GM12864 (cell line): Measurements from ENCODE around the gene LAMB2.
A peak's percentile ranks its signal among the peaks of the same experiment; 100 is the strongest.

Source experiments
- DNase-seq: peaks from one replicate; pipeline ENCODE4 v3.0.0-alpha.2; 2011; ENCODE audit warnings: low read depth
- H3K4me3 ChIP-seq: 2 replicates; pipeline ENCODE4 v1.5.1; 2011; ENCODE audit warnings: mild to moderate bottlenecking, low read depth, low read length, control low read depth
- CTCF ChIP-seq: IDR thresholded peaks from 2 replicates; pipeline ENCODE4 v1.5.1; 2011; ENCODE audit warnings: low read depth, mild to moderate bottlenecking, moderate library complexity, low read length, control low read depth, inconsistent platforms; ENCODE audit errors: missing control alignments

Gene LAMB2

GRCh38 chr3:49098429-49098828 lies 34.4 kb downstream of the LAMB2 start:
- H3K4me3 ChIP-seq, result no peak overlapping the region
- TF ChIP-seq CTCF, result no peak
- DNase-seq, result no peak

- peak; percentile 75 for TF ChIP-seq CTCF
- peak; percentile 93 for DNase-seq
These were observed 38.7 kb downstream of the LAMB2 start, which contains the start of gene QRICH1 for GRCh38 chr3:49093853-49094767. Gene QRICH1, minus strand, starts transcription at chr3:49094071. Its CDS starts 17,054 bp downstream, at chr3:49077017.

GRCh38 chr3:49092938-49093852 lies 39.7 kb downstream of the LAMB2 start:
- H3K4me3 ChIP-seq, result peak overlapping the region; percentile 79
- no peak for TF ChIP-seq CTCF
- DNase-seq, result peak; percentile 45

More at GRCh38 chr3:49093853-49094767, 38.7 kb downstream of the LAMB2 start, which contains the start of gene QRICH1:
- H3K4me3 ChIP-seq, result peak within 1 kb of the TSS; percentile 79

GRCh38 chr3:49081429-49081828 lies 51.4 kb downstream of the LAMB2 start:
- TF ChIP-seq CTCF, result no peak
- no peak overlapping the region for H3K4me3 ChIP-seq
- no peak for DNase-seq

- DNase-seq, result no peak
- TF ChIP-seq CTCF, result no peak
- no peak overlapping the region for H3K4me3 ChIP-seq
These were observed 53.6 kb downstream of the LAMB2 start for GRCh38 chr3:49079270-49079669.

- H3K4me3 ChIP-seq, result no peak overlapping the region
- DNase-seq, result no peak
- TF ChIP-seq CTCF, result no peak
These were observed 56.2 kb downstream of the LAMB2 start for GRCh38 chr3:49076646-49077045.
